Stomach (tissue), 9 donors: ENCODE data around the gene COX18. TPM values are rescaled to one million over a fixed set of nuclear protein-coding genes. Genes with fewer than 3 reads are reported as not detected.

Experiments
- DNase-seq, 2 donors: peaks; one replicate each; pipeline versions ENCODE4 v3.0.0 to v3.0.0-alpha.2; 2013 to 2019
- H3K27ac ChIP-seq, 5 donors: fragments of 200-600 bp in 4 of 5; sonication (generic) in 4 of 5; one replicate each; pipeline ENCODE4 v1.5.1; 2013 to 2019; ENCODE audit warnings: mild to moderate bottlenecking in 1 of 5, moderate library complexity in 1 of 5
- H3K27me3 ChIP-seq, 3 donors: fragments of 200-600 bp; sonication (generic); one replicate each; pipeline ENCODE4 v1.5.1; 2017 to 2019; ENCODE audit warnings: mixed run types in 1 of 3
- H3K36me3 ChIP-seq, 4 donors: fragments of 200-600 bp; sonication (generic); 1 replicate in 3 of 4; 2 replicates in 1 of 4; pipeline ENCODE4 v1.5.1; 2016 to 2019
- H3K4me1 ChIP-seq, 4 donors: fragments of 200-600 bp; sonication (generic); one replicate each; pipeline ENCODE4 v1.5.1; 2016 to 2019
- H3K4me3 ChIP-seq, 4 donors: fragments of 200-600 bp; sonication (generic) in 3 of 4; one replicate each; pipeline ENCODE4 v1.5.1; 2016 to 2019; ENCODE audit warnings: mild to moderate bottlenecking in 1 of 4
- H3K9me3 ChIP-seq, 4 donors: fragments of 200-600 bp; sonication (generic); one replicate each; pipeline ENCODE4 v1.5.1; 2016 to 2019
- CTCF ChIP-seq, 7 experiments: fragments of 450-650 bp in 4 of 7; fragments of 200-600 bp in 3 of 7; sonication (generic) in 3 of 7; IDR thresholded peaks; one replicate each; pipeline ENCODE4 v1.5.1; 2016 to 2019; ENCODE audit warnings: antibody characterized with exemption in 7 of 7, control low read depth in 2 of 7, mild to moderate bottlenecking in 1 of 7
- EP300 ChIP-seq: sonication (generic); formaldehyde crosslinking; IDR thresholded peaks from one replicate; pipeline ENCODE4 v1.6.1; 2017; ENCODE audit warnings: antibody characterized with exemption
- POLR2A ChIP-seq, 4 donors: fragments of 450-650 bp; IDR thresholded peaks; one replicate each; pipeline ENCODE4 v1.6.1; 2016; ENCODE audit warnings: antibody characterized with exemption in 4 of 4, control low read depth in 2 of 4, mild to moderate bottlenecking in 1 of 4, moderate library complexity in 1 of 4
- POLR2AphosphoS5 ChIP-seq, 3 donors: sonication (generic); formaldehyde crosslinking; IDR thresholded peaks; one replicate each; pipeline ENCODE4 v1.6.1; 2016; ENCODE audit warnings: antibody characterized with exemption in 3 of 3
- WGBS, 5 donors: extraction: QIAGEN DNeasy Blood & Tissue Kit in 3 of 5; methylation state at CpG; one replicate each; pipeline versions ENCODE4 v1.1.5 to v1.1.7; 2013 to 2018; 5-methylcytosine and 5-hydroxymethylcytosine counted together
- intact Hi-C: fragments of 100-400 bp; cut with DNase I; formaldehyde crosslinking; loops from one replicate; pipeline ENCODE4 v1.15.1; 2023; ENCODE audit warnings: low total_unique reads
- polyA plus RNA-seq, 3 donors: library from polyadenylated mRNA; stranded (reverse); fragments of 200-250 nt; gene quantifications; one replicate each; pipeline ENCODE4 v1.2.3, GENCODE V29; 2013
- total RNA-seq, 5 donors: library from RNA; depleted of rRNA; stranded (reverse); fragments of >200 nt; gene quantifications; one replicate each; pipeline versions ENCODE4 v1.1.0 to v1.2.3, GENCODE V29; 2014 to 2016
- donor health status: healthy with polysubstance abuse.
- donor health status: Bipolar disorder and iron deficiency.
- donor health status: healthy.

Gene COX18
- total and polyA plus RNA-seq, 8 donors: 2.3 to 26.8 (median 8.0) TPM

- Histone ChIP-seq H3K9me3 (no peaks in the 10 kb centered on the region), H3K27ac (no peak overlapping the region), H3K27me3 (no peaks in the 10 kb centered on the region), H3K36me3 (peaks cover 26 to 54% (median 52%) of the 10 kb centered on the region in 4 donors), H3K4me3 (no peak overlapping the region), H3K4me1 (no peaks in the 10 kb centered on the region)
- WGBS, 5 donors: 66 to 89% (median 84%) methylated on average over 2 of the region's 2 CpGs
- intact Hi-C loops: no loop called here
- no peak for DNase-seq
- TF ChIP-seq EP300 (no peak), POLR2AphosphoS5 (IDR thresholded peaks at IDR 0.05) (no peak), CTCF (IDR thresholded peaks at IDR 0.05) (no peak), POLR2A (IDR thresholded peaks at IDR 0.05) (no peak)
Measured at GRCh38 chr4:73053974-73054480, 15.5 kb downstream of the COX18 start.

GRCh38 chr4:73053076-73053475 is 16.4 kb downstream of the COX18 start:
- Histone ChIP-seq H3K27ac (no peak overlapping the region), H3K4me1 (no peaks in the 10 kb centered on the region), H3K4me3 (no peak overlapping the region), H3K9me3 (no peaks in the 10 kb centered on the region), H3K27me3 (no peaks in the 10 kb centered on the region), H3K36me3 (peaks cover 18 to 44% (median 42%) of the 10 kb centered on the region in 4 donors)
- no peak for TF ChIP-seq EP300
- TF ChIP-seq POLR2AphosphoS5 (IDR thresholded peaks at IDR 0.05): no peak
- TF ChIP-seq CTCF (IDR thresholded peaks at IDR 0.05): no peak
- TF ChIP-seq POLR2A (IDR thresholded peaks at IDR 0.05): no peak
- DNase-seq: no peak
- intact Hi-C loops: no loop called here
- WGBS, 5 donors: 66 to 85% (median 79%) methylated on average over 5 of the region's 5 CpGs

GRCh38 chr4:73051625-73052024 is 17.9 kb downstream of the COX18 start:
- DNase-seq: no peak
- H3K36me3 ChIP-seq: peaks cover 5 to 30% (median 28%) of the 10 kb centered on the region in 4 donors
- H3K27ac ChIP-seq: no peak overlapping the region
- 95 to 100% (median 100%) methylated on average over 1 of the region's 1 CpG for WGBS, 5 donors
- intact Hi-C loops: no loop called here
- H3K4me1 ChIP-seq: no peaks in the 10 kb centered on the region
- no peak for TF ChIP-seq POLR2AphosphoS5 (IDR thresholded peaks at IDR 0.05)
- TF ChIP-seq CTCF (IDR thresholded peaks at IDR 0.05): no peak
- TF ChIP-seq POLR2A (IDR thresholded peaks at IDR 0.05): no peak
- TF ChIP-seq EP300: no peak
- H3K9me3 ChIP-seq: no peaks in the 10 kb centered on the region
- H3K4me3 ChIP-seq: no peak overlapping the region
- H3K27me3 ChIP-seq: no peaks in the 10 kb centered on the region

- DNase-seq: no peak
- no peaks in the 10 kb centered on the region for H3K27me3 ChIP-seq
- no peak overlapping the region for H3K27ac ChIP-seq
- intact Hi-C loops: no loop called here
- H3K4me3 ChIP-seq: no peak overlapping the region
- H3K36me3 ChIP-seq: no peaks in the 10 kb centered on the region
- TF ChIP-seq CTCF (IDR thresholded peaks at IDR 0.05) (no peak), EP300 (no peak), POLR2A (IDR thresholded peaks at IDR 0.05) (no peak), POLR2AphosphoS5 (IDR thresholded peaks at IDR 0.05) (no peak)
- WGBS, 5 donors: 57 to 80% (median 74%) methylated on average over 7 of the region's 7 CpGs
- H3K9me3 ChIP-seq: no peaks in the 10 kb centered on the region
- H3K4me1 ChIP-seq: no peaks in the 10 kb centered on the region
Measured at GRCh38 chr4:73045879-73046278, 23.6 kb downstream of the COX18 start.
